CD4-positive, alpha-beta T cell (primary cell): ENCODE measurements around the gene SLC6A3. TPM values are rescaled to one million over a fixed set of nuclear protein-coding genes. Genes with fewer than 3 reads are reported as not detected.

Experiments used
- ATAC-seq: fragments of 200-7000 bp; cut with Tn5 transposase; one replicate; pipeline ENCODE4 v1.10.0; 2022; ENCODE audit warnings: mild to moderate bottlenecking; ENCODE audit not compliant: poor library complexity
- CTCF ChIA-PET: fragments of 350-600 bp; sonication (Branson Sonifier 250); formaldehyde crosslinking; loops from one replicate; lab custom pipeline; 2021; ENCODE audit warnings: antibody characterized with exemption, inconsistent platforms; lab: Charles Lee
- POLR2A ChIA-PET: fragments of 350-600 bp; sonication (Branson Sonifier 250); formaldehyde crosslinking; loops from one replicate; lab custom pipeline; 2021; ENCODE audit warnings: antibody characterized with exemption, inconsistent platforms; lab: Charles Lee
- DNase-seq, 14 experiments: peaks; one replicate each; pipeline ENCODE4 v3.0.0-alpha.2; 2013 to 2020; ENCODE audit warnings: mixed read lengths in 2 of 14
- H3K27ac ChIP-seq, 2 donors: one replicate each; pipeline versions ENCODE4 v1.5.1 to v1.7.0; 2013; ENCODE audit warnings: low read length in 2 of 2, low read depth in 1 of 2, mild to moderate bottlenecking in 1 of 2
- H3K27me3 ChIP-seq, 2 experiments: 1 replicate in 1 of 2; 2 replicates in 1 of 2; pipeline versions ENCODE4 v1.6.1 to v1.7.0; 2013; ENCODE audit warnings: low read length in 2 of 2, control low read depth in 1 of 2, mild to moderate bottlenecking in 1 of 2, moderate library complexity in 1 of 2; ENCODE audit not compliant: insufficient read depth in 2 of 2, control insufficient read depth in 1 of 2
- H3K36me3 ChIP-seq: one replicate; pipeline ENCODE4 v1.6.1; 2013; ENCODE audit warnings: low read length, control low read depth; ENCODE audit not compliant: insufficient read depth
- H3K4me1 ChIP-seq: one replicate; pipeline ENCODE4 v1.6.1; 2013; ENCODE audit warnings: low read length, control low read depth; ENCODE audit not compliant: insufficient read depth
- H3K4me3 ChIP-seq: one replicate; pipeline ENCODE4 v1.5.1; 2013; ENCODE audit warnings: mild to moderate bottlenecking, low read length, moderate library complexity
- H3K9me3 ChIP-seq, 2 experiments: 1 replicate in 1 of 2; 2 replicates in 1 of 2; pipeline versions ENCODE4 v1.6.1 to v1.7.0; 2013; ENCODE audit warnings: low read length in 2 of 2, mild to moderate bottlenecking in 2 of 2, control low read depth in 1 of 2, moderate library complexity in 1 of 2; ENCODE audit not compliant: control insufficient read depth in 1 of 2, insufficient read depth in 1 of 2
- H3K27ac Mint-ChIP-seq: one replicate; pipeline ENCODE4 v1.8.0; 2020; ENCODE audit warnings: mixed read lengths
- H3K27me3 Mint-ChIP-seq: one replicate; pipeline ENCODE4 v1.8.0; 2021; ENCODE audit warnings: mixed read lengths
- H3K36me3 Mint-ChIP-seq: one replicate; pipeline ENCODE4 v1.8.0; 2021; ENCODE audit warnings: low read depth, mixed read lengths
- H3K4me1 Mint-ChIP-seq: one replicate; pipeline ENCODE4 v1.8.0; 2021; ENCODE audit warnings: low read depth, mixed read lengths
- H3K4me3 Mint-ChIP-seq: one replicate; pipeline ENCODE4 v1.8.0; 2020; ENCODE audit warnings: mild to moderate bottlenecking, mixed read lengths
- H3K9me3 Mint-ChIP-seq: one replicate; pipeline ENCODE4 v1.8.0; 2020; ENCODE audit warnings: mixed read lengths
- intact Hi-C, 2 experiments: fragments of 100-400 bp; cut with DNase I in 1 of 2; cut with micrococcal nuclease in 1 of 2; formaldehyde crosslinking; loops; one replicate each; pipeline versions ENCODE4 v1.15.1 to v1.9.0; 2023 to 2025; cut with DNase I, micrococcal nuclease
- total RNA-seq, 174 experiments: library from RNA in 2 of 174; stranded (reverse) in 2 of 174; gene quantifications; one replicate each; pipeline ENCODE4 v1.2.3 and lab custom pipeline; 2021 to 2026
- TF ChIP-seq, protein P1 (sequence below): fragments of 200-600 bp; IDR thresholded peaks from one replicate; pipeline ENCODE4 v1.8.0; 2022; ENCODE audit warnings: antibody characterized with exemption, mild to moderate bottlenecking

The SLC6A3 gene
- total RNA-seq, 2 experiments from 2014 or later, result 0.08 TPM; not detected in 1

DNA sequence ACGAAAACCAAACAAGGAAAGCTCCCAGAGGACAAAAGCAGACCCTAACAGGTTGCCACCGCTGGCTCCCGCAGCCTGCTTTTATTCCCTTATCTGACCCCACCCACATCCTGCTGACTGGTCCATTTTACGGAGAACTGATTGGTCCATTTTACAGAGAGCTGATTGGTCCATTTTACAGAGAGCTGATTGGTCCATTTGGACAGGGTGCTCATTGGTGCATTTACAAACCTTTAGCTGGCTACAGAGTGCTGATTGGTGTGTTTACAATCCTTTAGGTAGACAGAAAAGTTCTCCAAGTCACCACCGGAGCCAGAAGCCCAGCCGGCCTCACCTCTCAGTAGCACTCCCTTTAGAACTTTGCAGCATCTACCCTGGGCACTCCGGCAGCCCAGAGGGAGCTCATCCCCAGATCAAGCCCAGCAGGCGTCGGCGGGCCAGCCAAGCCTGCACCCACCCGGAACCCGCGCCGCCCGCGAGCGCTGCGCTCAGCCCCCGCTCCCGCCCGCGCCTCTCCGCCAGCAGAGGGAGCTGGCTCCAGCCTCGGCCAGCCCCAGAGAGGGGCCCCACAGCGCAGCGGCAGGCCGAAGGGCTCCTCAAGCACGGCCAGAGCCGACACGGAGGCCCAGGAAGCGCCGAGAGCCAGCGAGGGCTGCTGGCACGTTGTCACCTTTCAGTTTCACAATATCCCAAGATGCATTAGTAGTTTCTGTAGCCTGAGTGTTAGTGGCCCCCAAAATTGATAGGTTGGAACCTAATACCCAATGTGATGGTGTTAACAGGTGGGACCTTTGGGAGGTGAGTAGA, 65.0 kb downstream of the SLC6A3 start:
- Histone ChIP-seq H3K27me3 (no peaks in the 10 kb centered on the region), H3K36me3 (no peaks in the 10 kb centered on the region), H3K27ac (no peak overlapping the region), H3K9me3 (peaks cover 0 to 15% of the 10 kb centered on the region in 2 experiments), H3K4me3 (peak overlapping the region; percentile 24), H3K4me1 (peaks cover 18% of the 10 kb centered on the region)
- TF ChIP-seq, protein P1, sequence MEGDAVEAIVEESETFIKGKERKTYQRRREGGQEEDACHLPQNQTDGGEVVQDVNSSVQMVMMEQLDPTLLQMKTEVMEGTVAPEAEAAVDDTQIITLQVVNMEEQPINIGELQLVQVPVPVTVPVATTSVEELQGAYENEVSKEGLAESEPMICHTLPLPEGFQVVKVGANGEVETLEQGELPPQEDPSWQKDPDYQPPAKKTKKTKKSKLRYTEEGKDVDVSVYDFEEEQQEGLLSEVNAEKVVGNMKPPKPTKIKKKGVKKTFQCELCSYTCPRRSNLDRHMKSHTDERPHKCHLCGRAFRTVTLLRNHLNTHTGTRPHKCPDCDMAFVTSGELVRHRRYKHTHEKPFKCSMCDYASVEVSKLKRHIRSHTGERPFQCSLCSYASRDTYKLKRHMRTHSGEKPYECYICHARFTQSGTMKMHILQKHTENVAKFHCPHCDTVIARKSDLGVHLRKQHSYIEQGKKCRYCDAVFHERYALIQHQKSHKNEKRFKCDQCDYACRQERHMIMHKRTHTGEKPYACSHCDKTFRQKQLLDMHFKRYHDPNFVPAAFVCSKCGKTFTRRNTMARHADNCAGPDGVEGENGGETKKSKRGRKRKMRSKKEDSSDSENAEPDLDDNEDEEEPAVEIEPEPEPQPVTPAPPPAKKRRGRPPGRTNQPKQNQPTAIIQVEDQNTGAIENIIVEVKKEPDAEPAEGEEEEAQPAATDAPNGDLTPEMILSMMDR, result peak; percentile 84
- ATAC-seq, result peak; percentile 89
- POLR2A ChIA-PET, result interaction anchor here (0.7 to 1.1 kb wide), 4 partner anchors 11 to 254 kb away, joined by 3 to 5 read pairs (median 4); partner anchors contain the start of gene CLPTM1L
- Mint-ChIP-seq H3K27ac (peak overlapping the region; percentile 54), H3K9me3 (no peaks in the 10 kb centered on the region), H3K4me3 (peak overlapping the region; percentile 75), H3K36me3 (no peaks in the 10 kb centered on the region), H3K4me1 (peaks cover 9% of the 10 kb centered on the region), H3K27me3 (no peaks in the 10 kb centered on the region)
- DNase-seq, result peak; percentile 19 to 76 (median 48)
- intact Hi-C loops, result loop anchor here (1.0 to 10.0 kb wide), 5 partner anchors 87 to 485 kb away; partner anchors contain the start of genes BRD9 (in 1 of the 2) and TRIP13 (in 1 of the 2)
- CTCF ChIA-PET, result interaction anchor here (1.0 to 1.7 kb wide), 8 partner anchors 10 to 265 kb away, joined by 3 to 12 read pairs (median 3); partner anchors contain the start of gene CLPTM1L

GRCh38 chr5:1378866-1379659, 66.2 kb downstream of the SLC6A3 start:
- Histone ChIP-seq H3K36me3 (no peaks in the 10 kb centered on the region), H3K4me1 (peaks cover 16% of the 10 kb centered on the region), H3K27me3 (no peaks in the 10 kb centered on the region), H3K4me3 (no peak overlapping the region), H3K27ac (no peak overlapping the region), H3K9me3 (peaks cover 0 to 15% of the 10 kb centered on the region in 2 experiments)
- DNase-seq (no peak), ATAC-seq (no peak)
- H3K9me3 Mint-ChIP-seq, result no peaks in the 10 kb centered on the region
- H3K27me3 Mint-ChIP-seq, result no peaks in the 10 kb centered on the region
- POLR2A ChIA-PET, result no interaction called here
- H3K27ac Mint-ChIP-seq, result no peak overlapping the region
- no peaks in the 10 kb centered on the region for H3K36me3 Mint-ChIP-seq
- intact Hi-C loops, result no loop called here
- CTCF ChIA-PET, result interaction anchor here (1.7 kb wide), 1 partner anchor 266 kb away, joined by 4 read pairs; no protein-coding TSS in a partner anchor
- peaks cover 4% of the 10 kb centered on the region for H3K4me1 Mint-ChIP-seq
- no peak overlapping the region for H3K4me3 Mint-ChIP-seq
- TF ChIP-seq, protein P1, result no peak

DNA sequence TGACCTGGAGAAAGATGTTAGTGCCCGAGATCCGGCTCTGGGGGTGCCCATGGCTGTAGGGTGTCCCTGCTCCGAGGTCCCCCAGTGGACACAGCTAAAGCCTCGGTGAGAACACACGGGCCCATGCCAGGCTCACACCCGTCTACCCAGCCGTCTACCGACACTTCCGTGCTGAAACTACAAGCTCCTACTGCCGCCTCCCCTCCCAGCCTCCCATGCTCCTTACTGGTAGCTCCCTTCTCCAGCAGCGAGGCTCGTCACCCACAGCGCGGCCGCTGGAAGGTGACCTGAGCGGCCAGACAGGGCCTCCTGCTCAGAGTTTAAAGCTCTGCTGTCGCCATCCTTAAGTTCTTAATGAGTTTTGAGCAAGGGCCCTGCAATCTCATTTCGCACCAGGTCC, 67.1 kb downstream of the SLC6A3 start:
- TF ChIP-seq, protein P1, result no peak
- Mint-ChIP-seq H3K36me3 (no peaks in the 10 kb centered on the region), H3K27me3 (no peaks in the 10 kb centered on the region), H3K9me3 (no peaks in the 10 kb centered on the region), H3K4me3 (no peak overlapping the region), H3K4me1 (peaks cover 4% of the 10 kb centered on the region), H3K27ac (no peak overlapping the region)
- no peak overlapping the region for H3K4me3 ChIP-seq
- no peaks in the 10 kb centered on the region for H3K36me3 ChIP-seq
- CTCF ChIA-PET, result no interaction called here
- peaks cover 0 to 11% of the 10 kb centered on the region in 2 experiments for H3K9me3 ChIP-seq
- no peak for ATAC-seq
- intact Hi-C loops, result no loop called here
- H3K4me1 ChIP-seq, result peaks cover 18% of the 10 kb centered on the region
- peak in 1 of 14 experiments; percentile 12 for DNase-seq
- H3K27ac ChIP-seq, result no peak overlapping the region
- POLR2A ChIA-PET, result interaction anchor here (2.0 kb wide), 1 partner anchor 9 kb away, joined by 4 read pairs; no protein-coding TSS in a partner anchor
- H3K27me3 ChIP-seq, result no peaks in the 10 kb centered on the region
